Uterus (tissue), 4 donors: Measurements from ENCODE around the gene FAM181A. TPM values are rescaled to one million over a fixed set of nuclear protein-coding genes. Genes with fewer than 3 reads are reported as not detected.

Source experiments
- DNase-seq, 2 donors: peaks; one replicate each; pipeline ENCODE4 v3.0.0-alpha.2; 2019 to 2020
- H3K27ac ChIP-seq, 2 donors: fragments of 200-600 bp; sonication (generic); 1 replicate in 1 of 2; 2 replicates in 1 of 2; pipeline ENCODE4 v1.5.1; 2016 to 2018
- H3K27me3 ChIP-seq, 2 donors: fragments of 200-600 bp; sonication (generic); one replicate each; pipeline ENCODE4 v1.5.1; 2018 to 2019; ENCODE audit warnings: control low read depth in 1 of 2
- H3K36me3 ChIP-seq, 2 donors: fragments of 200-600 bp; sonication (generic); one replicate each; pipeline ENCODE4 v1.5.1; 2019; ENCODE audit warnings: control low read depth in 1 of 2
- H3K4me1 ChIP-seq, 2 donors: fragments of 200-600 bp; sonication (generic); one replicate each; pipeline ENCODE4 v1.5.1; 2018 to 2019; ENCODE audit warnings: control low read depth in 1 of 2
- H3K4me3 ChIP-seq, 2 donors: fragments of 200-600 bp; sonication (generic); 1 replicate in 1 of 2; 2 replicates in 1 of 2; pipeline ENCODE4 v1.5.1; 2018 to 2019; ENCODE audit warnings: mild to moderate bottlenecking in 1 of 2
- H3K9me3 ChIP-seq, 2 donors: fragments of 200-600 bp; sonication (generic); one replicate each; pipeline ENCODE4 v1.5.1; 2019; ENCODE audit warnings: control low read depth in 1 of 2
- CTCF ChIP-seq, 4 experiments: fragments of 200-600 bp in 2 of 4; fragments of 450-650 bp in 2 of 4; sonication (generic) in 2 of 4; IDR thresholded peaks; one replicate each; pipeline ENCODE4 v1.5.1; 2016 to 2019; ENCODE audit warnings: antibody characterized with exemption in 4 of 4, mild to moderate bottlenecking in 2 of 4, moderate library complexity in 1 of 4
- POLR2A ChIP-seq, 2 donors: fragments of 450-650 bp; IDR thresholded peaks; one replicate each; pipeline ENCODE4 v1.6.1; 2016; ENCODE audit warnings: antibody characterized with exemption in 2 of 2, mild to moderate bottlenecking in 1 of 2, moderate library complexity in 1 of 2
- intact Hi-C: fragments of 100-400 bp; cut with DNase I; formaldehyde crosslinking; loops from one replicate; pipeline ENCODE4 v1.15.1; 2023; ENCODE audit warnings: low total_unique reads
- total RNA-seq, 4 donors: library from RNA; depleted of rRNA in 3 of 4; stranded (reverse); fragments of >200 nt in 3 of 4; gene quantifications; one replicate each; pipeline versions ENCODE4 v1.1.0 to v1.2.4, GENCODE V29; 2014 to 2023
- donor health status: DM: yes; HTN: yes; CAD: no.

FAM181A gene
- total RNA-seq = under 1 TPM in 1 of 4 donors, not detected in 3; 0.48 TPM

GRCh38 chr14:93926873-93927799 lies at the start of gene FAM181A:
Gene FAM181A, plus strand, starts transcription at chr14:93927344. Its CDS starts 942 bp downstream, at chr14:93928286.
- no peak within 1 kb of the TSS for H3K4me3 ChIP-seq
- no peak within 1 kb of the TSS for H3K27ac ChIP-seq

DNA sequence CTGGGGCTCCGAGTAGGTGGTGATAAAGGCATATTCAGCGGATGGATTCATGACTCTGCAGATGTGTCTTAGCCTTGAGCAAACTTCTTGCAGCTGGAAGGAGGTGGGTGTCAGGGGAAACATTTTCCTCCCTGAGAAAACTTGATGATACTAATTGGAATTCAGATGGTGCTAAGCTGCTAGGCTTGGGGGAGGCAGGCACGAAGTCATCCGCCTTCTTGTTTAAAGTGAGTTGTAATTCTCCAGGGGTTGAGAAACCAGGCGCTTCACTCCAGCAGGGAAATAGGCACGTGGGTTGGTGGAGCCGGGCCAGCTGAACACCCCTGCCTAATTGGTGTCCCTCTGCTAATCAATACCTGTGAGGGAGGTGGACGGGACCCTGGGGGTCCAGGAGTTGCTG lies 48.9 kb upstream of the FAM181A start:
- Histone ChIP-seq H3K27ac (no peak overlapping the region), H3K36me3 (no peaks in the 10 kb centered on the region), H3K4me1 (no peaks in the 10 kb centered on the region), H3K27me3 (no peaks in the 10 kb centered on the region), H3K4me3 (no peak overlapping the region), H3K9me3 (no peaks in the 10 kb centered on the region)
- intact Hi-C loops = no loop called here
- TF ChIP-seq CTCF (IDR thresholded peaks at IDR 0.05) (no peak), POLR2A (IDR thresholded peaks at IDR 0.05) (no peak)
- DNase-seq = no peak

More at GRCh38 chr14:93926873-93927799, at the start of gene FAM181A:
- intact Hi-C loops = no loop called here
- no peak for TF ChIP-seq POLR2A (IDR thresholded peaks at IDR 0.05)
- TF ChIP-seq CTCF (IDR thresholded peaks at IDR 0.05) = no peak
- no peaks in the 10 kb centered on the region for H3K36me3 ChIP-seq
- no peak for DNase-seq
- no peaks in the 10 kb centered on the region for H3K27me3 ChIP-seq
- H3K4me1 ChIP-seq = no peaks in the 10 kb centered on the region
- H3K9me3 ChIP-seq = no peaks in the 10 kb centered on the region

GRCh38 chr14:93878871-93879270 lies 48.3 kb upstream of the FAM181A start:
- intact Hi-C loops = no loop called here
- no peaks in the 10 kb centered on the region for H3K27me3 ChIP-seq
- DNase-seq = no peak
- H3K4me1 ChIP-seq = no peaks in the 10 kb centered on the region
- H3K4me3 ChIP-seq = no peak overlapping the region
- H3K36me3 ChIP-seq = no peaks in the 10 kb centered on the region
- no peak for TF ChIP-seq POLR2A (IDR thresholded peaks at IDR 0.05)
- H3K27ac ChIP-seq = no peak overlapping the region
- no peaks in the 10 kb centered on the region for H3K9me3 ChIP-seq

GRCh38 chr14:93879362-93879983 lies 47.7 kb upstream of the FAM181A start:
- no peaks in the 10 kb centered on the region for H3K36me3 ChIP-seq
- H3K9me3 ChIP-seq = no peaks in the 10 kb centered on the region
- no peak for DNase-seq
- intact Hi-C loops = no loop called here
- no peak overlapping the region for H3K27ac ChIP-seq
- peak overlapping the region in 1 of 2 donors; percentile 5 for H3K4me3 ChIP-seq
- no peak for TF ChIP-seq CTCF (IDR thresholded peaks at IDR 0.05)
- no peak for TF ChIP-seq POLR2A (IDR thresholded peaks at IDR 0.05)
- H3K27me3 ChIP-seq = no peaks in the 10 kb centered on the region
- no peaks in the 10 kb centered on the region for H3K4me1 ChIP-seq

- H3K4me3 ChIP-seq = peak overlapping the region in 1 of 2 donors; percentile 5
- H3K27ac ChIP-seq = no peak overlapping the region
- no peaks in the 10 kb centered on the region for H3K9me3 ChIP-seq
- H3K27me3 ChIP-seq = no peaks in the 10 kb centered on the region
- TF ChIP-seq CTCF (IDR thresholded peaks at IDR 0.05) = no peak
- no peak for TF ChIP-seq POLR2A (IDR thresholded peaks at IDR 0.05)
- no peaks in the 10 kb centered on the region for H3K36me3 ChIP-seq
- intact Hi-C loops = no loop called here
- peak; percentile 24 to 42 for DNase-seq
- H3K4me1 ChIP-seq = no peaks in the 10 kb centered on the region
Observed at GRCh38 chr14:93880021-93880820, 46.9 kb upstream of the FAM181A start.
